Measurements from ENCODE around the gene SLIT3. TPM values are rescaled to one million over a fixed set of nuclear protein-coding genes. Genes with fewer than 3 reads are reported as not detected.

Gene SLIT3
- total and polyA plus RNA-seq, 2 experiments from 2014 or later = 0.59 to 0.71 TPM

GRCh38 chr5:168736281-168736831 is 564.6 kb downstream of the SLIT3 start:
- Mint-ChIP-seq H3K4me1 (no peaks in the 10 kb centered on the region; the same call in 1 of the 3 replicates), H3K27me3 (ENCODE audit: insufficient read depth, low read depth, poor library complexity) (no peaks in the 10 kb centered on the region), H3K36me3 (ENCODE audit: low read depth) (no peaks in the 10 kb centered on the region), H3K4me3 (no peak overlapping the region), H3K9me3 (no peaks in the 10 kb centered on the region), H3K27ac (no peak overlapping the region)
- no peak overlapping the region for H3K4me2 ChIP-seq
- DNase-seq (ENCODE audit: low spot score) (no peak), ATAC-seq (peak; percentile 41; the same call in 2 of the 3 replicates)
- no peaks in the 10 kb centered on the region for H3K36me3 ChIP-seq (ENCODE audit: insufficient read depth)
- no peaks in the 10 kb centered on the region for H3K27me3 ChIP-seq (ENCODE audit: insufficient read depth)
- no peak overlapping the region for H3K4me3 ChIP-seq
- no peaks in the 10 kb centered on the region for H3K79me2 ChIP-seq (replicated peaks; ENCODE audit: insufficient read depth)
- H3F3A ChIP-seq (replicated peaks; ENCODE audit: low read depth) = no peaks in the 10 kb centered on the region
- H3K4me1 ChIP-seq (ENCODE audit: insufficient read depth) = no peaks in the 10 kb centered on the region
- no peak overlapping the region for H3K27ac ChIP-seq (ENCODE audit: low read depth)
- H3K9me2 ChIP-seq (ENCODE audit: insufficient read depth) = no peaks in the 10 kb centered on the region
- H4K20me1 ChIP-seq (replicated peaks; ENCODE audit: insufficient read depth) = no peaks in the 10 kb centered on the region
- no peak overlapping the region for H2AFZ ChIP-seq
- TF ChIP-seq NANOG (IDR thresholded peaks at IDR 0.05; ENCODE audit: borderline replicate concordance) (no peak), CREB1 (CRISPR knock-in tag; IDR thresholded peaks at IDR 0.05; ENCODE audit: low read depth) (no peak), EZH2phosphoT487 (IDR thresholded peaks at IDR 0.05; ENCODE audit: unreplicated experiment) (no peak), REST (IDR thresholded peaks at IDR 0.05; ENCODE audit: unreplicated experiment) (no peak), ZNF114 (CRISPR knock-in tag; IDR thresholded peaks at IDR 0.05) (no peak), ETS1 (IDR thresholded peaks at IDR 0.05) (no peak), JUNB (IDR thresholded peaks at IDR 0.05; ENCODE audit: unreplicated experiment) (no peak)

- Mint-ChIP-seq H3K9me3 (no peaks in the 10 kb centered on the region), H3K27me3 (ENCODE audit: insufficient read depth, low read depth, poor library complexity) (no peaks in the 10 kb centered on the region), H3K4me1 (no peaks in the 10 kb centered on the region; the same call in 1 of the 3 replicates), H3K36me3 (ENCODE audit: low read depth) (no peaks in the 10 kb centered on the region), H3K27ac (no peak overlapping the region), H3K4me3 (no peak overlapping the region)
- no peaks in the 10 kb centered on the region for H3K36me3 ChIP-seq (ENCODE audit: insufficient read depth)
- H3F3A ChIP-seq (replicated peaks; ENCODE audit: low read depth) = no peaks in the 10 kb centered on the region
- no peak overlapping the region; the same call in 1 of the 2 replicates for H2AFZ ChIP-seq
- no peaks in the 10 kb centered on the region for H3K9me2 ChIP-seq (ENCODE audit: insufficient read depth)
- no peaks in the 10 kb centered on the region for H3K27me3 ChIP-seq (ENCODE audit: insufficient read depth)
- no peaks in the 10 kb centered on the region for H4K20me1 ChIP-seq (replicated peaks; ENCODE audit: insufficient read depth)
- DNase-seq (ENCODE audit: low spot score) (no peak), ATAC-seq (no peak)
- no peaks in the 10 kb centered on the region for H3K79me2 ChIP-seq (replicated peaks; ENCODE audit: insufficient read depth)
- H3K4me3 ChIP-seq = no peak overlapping the region
- H3K27ac ChIP-seq (ENCODE audit: low read depth) = no peak overlapping the region
- H3K4me1 ChIP-seq (ENCODE audit: insufficient read depth) = no peaks in the 10 kb centered on the region
- H3K4me2 ChIP-seq = no peak overlapping the region
- TF ChIP-seq ZNF114 (CRISPR knock-in tag; IDR thresholded peaks at IDR 0.05) (no peak), JUNB (IDR thresholded peaks at IDR 0.05; ENCODE audit: unreplicated experiment) (no peak), ZNF462 (CRISPR knock-in tag; IDR thresholded peaks at IDR 0.05) (no peak), EZH2 (IDR thresholded peaks at IDR 0.05; ENCODE audit: low read depth, unreplicated experiment) (no peak)
Measured at GRCh38 chr5:168734620-168735300, 566.2 kb downstream of the SLIT3 start.

All from GM23338 (cell line).